MM.1S (cell line): Measurements from ENCODE around the gene IDH2.

Experiments
- CTCF ChIP-seq: fragments of 300-600 bp; sonication (generic); IDR thresholded peaks from 2 replicates; pipeline ENCODE4 v1.5.1; 2016; ENCODE audit warnings: antibody characterized with exemption, low read length, mixed read lengths
- EZH2phosphoT487 ChIP-seq: fragments of 300-600 bp; sonication (generic); IDR thresholded peaks from 2 replicates; pipeline ENCODE4 v1.6.1; 2018; ENCODE audit warnings: antibody characterized with exemption, low read length

GRCh38 chr15:90075420-90076289 is 26.6 kb downstream of the IDH2 start:
- no peak for TF ChIP-seq CTCF
- no peak for TF ChIP-seq EZH2phosphoT487
